Measurements from ENCODE around the gene LNX2. TPM values are rescaled to one million over a fixed set of nuclear protein-coding genes. Genes with fewer than 3 reads are reported as not detected.

LNX2 gene
- total and polyA plus RNA-seq, 2 of the 4 experiments (the other 2 are of a cell fraction): 3.1 to 7.2 TPM

GRCh38 chr13:27617881-27618321 is 2.4 kb downstream of the LNX2 start:
- H3K56ac ChIP-seq (ENCODE audit: extremely low read depth, insufficient read depth, low read length): no peak overlapping the region
- H4K5ac ChIP-seq (ENCODE audit: low read depth, low read length): no peak overlapping the region
- H3K9ac ChIP-seq (ENCODE audit: low read depth, low read length): no peak overlapping the region
- H3K36me3 ChIP-seq (ENCODE audit: control insufficient read depth, insufficient read depth, low read length): peaks cover 2% of the 10 kb centered on the region; the same call in 1 of the 2 replicates
- DNase-seq (no peak), ATAC-seq (ENCODE audit: low read depth) (no peak)
- in situ Hi-C loops (cut with MboI; ENCODE audit: low sequenced_read_pairs): loop anchor here (25.0 kb wide), 1 partner anchor 631 kb away; no protein-coding TSS in a partner anchor
- no peak overlapping the region for H3K23ac ChIP-seq (ENCODE audit: low read depth, low read length)
- H3K79me1 ChIP-seq (ENCODE audit: low read depth in 1 of 2, low read length in 2 of 2): peaks cover 33 to 48% of the 10 kb centered on the region in 2 experiments
- H3K4me3 ChIP-seq (ENCODE audit: insufficient read depth, low read depth, low read length): no peak overlapping the region
- H3K4me2 ChIP-seq (ENCODE audit: low read depth, low read length): no peak overlapping the region
- no peak overlapping the region for H4K91ac ChIP-seq (ENCODE audit: insufficient read depth, low read depth, low read length)
- no peaks in the 10 kb centered on the region for H3K27me3 ChIP-seq (ENCODE audit: control insufficient read depth, insufficient read depth, low read length)
- no peak overlapping the region for H2BK20ac ChIP-seq (ENCODE audit: low read depth, low read length)
- H3K4ac ChIP-seq (ENCODE audit: low read depth, low read length): no peak overlapping the region
- no CpG with 5 or more reads among the region's 3 CpGs for WGBS, 2 experiments (ENCODE audit: extremely low coverage in 2 of 2, insufficient read length in 1 of 2)
- peaks cover 9% of the 10 kb centered on the region for H4K20me1 ChIP-seq (ENCODE audit: insufficient read depth, low read length)
- no peak overlapping the region for H2AK9ac ChIP-seq (replicated peaks; ENCODE audit: low read depth, low read length, poor library complexity)
- CTCF ChIA-PET: interaction anchor here (1.7 kb wide), 1 partner anchor 16 kb away, joined by 3 read pairs; no protein-coding TSS in a partner anchor
- no peak for TF ChIP-seq MXI1 (IDR thresholded peaks at IDR 0.05; ENCODE audit: borderline replicate concordance, low read depth, low read length)
- no peak for TF ChIP-seq RFX5 (IDR thresholded peaks at IDR 0.05; ENCODE audit: low read depth, low read length)
- no peak for TF ChIP-seq CHD1 (IDR thresholded peaks at IDR 0.05; ENCODE audit: low read depth, low read length)
- no peak for TF ChIP-seq SMC3 (IDR thresholded peaks at IDR 0.05; ENCODE audit: low read depth, low read length)
- TF ChIP-seq MAFK (IDR thresholded peaks at IDR 0.05; ENCODE audit: low read depth, low read length): no peak
- no peak for TF ChIP-seq CTCF (conservative IDR thresholded peaks at IDR 0.05; ENCODE audit: low read depth, low read length)
- no peak for TF ChIP-seq MAZ (IDR thresholded peaks at IDR 0.05; ENCODE audit: borderline replicate concordance, low read depth, low read length)
- TF ChIP-seq FOS (IDR thresholded peaks at IDR 0.05; ENCODE audit: low read depth, low read length): no peak
- no peak for TF ChIP-seq RCOR1 (IDR thresholded peaks at IDR 0.05; ENCODE audit: insufficient replicate concordance, low read length)
- TF ChIP-seq RAD21 (IDR thresholded peaks at IDR 0.05; ENCODE audit: low read length): no peak
- TF ChIP-seq POLR2A (IDR thresholded peaks at IDR 0.05; ENCODE audit: low read depth, low read length): no peak
- TF ChIP-seq CEBPB (IDR thresholded peaks at IDR 0.05; ENCODE audit: low read depth, low read length): no peak
- TF ChIP-seq NFE2L2 (IDR thresholded peaks at IDR 0.05; ENCODE audit: low read depth, low read length): no peak
- TF ChIP-seq USF2 (IDR thresholded peaks at IDR 0.05; ENCODE audit: low read depth, low read length): no peak
- no peak for TF ChIP-seq BHLHE40 (IDR thresholded peaks at IDR 0.05; ENCODE audit: low read depth, low read length)
- TF ChIP-seq ELK1 (IDR thresholded peaks at IDR 0.05; ENCODE audit: borderline replicate concordance, low read depth, low read length): no peak
- H2BK15ac ChIP-seq (ENCODE audit: low read depth, low read length): no peak overlapping the region
- H2BK5ac ChIP-seq (ENCODE audit: low read depth, low read length, poor library complexity, severe bottlenecking): no peak overlapping the region
- POLR2A ChIA-PET (ENCODE audit: unreplicated experiment): no interaction called here
- BruUV-seq (replicated peaks): no TSS peak
- no peak overlapping the region for H2AFZ ChIP-seq (replicated peaks; ENCODE audit: low read length, poor library complexity)
- H3K18ac ChIP-seq (ENCODE audit: low read depth, low read length): no peak overlapping the region
- H3K9me1 ChIP-seq (ENCODE audit: insufficient read depth, low read length): peaks cover 6% of the 10 kb centered on the region
- peaks cover 2% of the 10 kb centered on the region; the same call in 1 of the 2 replicates for H3K9me3 ChIP-seq (ENCODE audit: control insufficient read depth, insufficient read depth, low read length)
- H3K27ac ChIP-seq (ENCODE audit: insufficient read depth, low read length): no peak overlapping the region
- H2BK120ac ChIP-seq (ENCODE audit: low read depth, low read length): no peak overlapping the region
- no peak overlapping the region for H4K8ac ChIP-seq (ENCODE audit: low read depth in 2 of 2, low read length in 2 of 2)
- no peak overlapping the region for H3K14ac ChIP-seq (replicated peaks; ENCODE audit: low read depth, low read length)
- intact Hi-C loops (cut with micrococcal nuclease): loop anchor here (1.0 kb wide), 1 partner anchor 30 kb away; no protein-coding TSS in a partner anchor
- H3K4me1 ChIP-seq (ENCODE audit: control insufficient read depth, insufficient read depth, low read length): no peaks in the 10 kb centered on the region
- dilution Hi-C loops (cut with HindIII; ENCODE audit: low sequenced_read_pairs, unreplicated experiment): no loop called here
- no peak overlapping the region for H2AK5ac ChIP-seq (ENCODE audit: low read depth, low read length)
